ENCODE data around the gene PEMT.

Gene PEMT

DNA sequence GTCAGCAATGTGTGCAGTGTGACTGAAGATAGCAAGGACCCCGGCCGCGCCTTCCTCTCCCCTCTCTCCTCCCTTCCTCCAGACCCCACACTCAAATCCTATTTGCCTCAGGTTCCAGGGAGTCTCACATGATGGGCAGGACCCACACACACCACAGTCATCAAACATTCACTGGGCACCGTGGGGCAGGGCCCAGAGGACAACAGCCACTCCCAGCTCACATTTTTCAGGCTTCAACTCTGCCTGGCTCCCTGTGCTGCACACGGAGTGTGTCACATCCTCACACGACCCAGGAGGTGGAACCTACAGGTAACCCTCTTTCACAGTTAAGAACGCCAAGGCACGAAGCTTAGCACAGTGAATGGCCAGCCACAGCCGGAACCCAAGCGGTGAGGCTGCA is 30.5 kb downstream of the PEMT start:
- Histone ChIP-seq H3K4me1 (ENCODE audit: control insufficient read depth, insufficient read depth, low read length) (peaks cover 10% of the 10 kb centered on the region), H3K9me3 (ENCODE audit: control insufficient read depth in 2 of 2, low read length in 2 of 2) (no peaks in the 10 kb centered on the region), H3K27ac (ENCODE audit: low read length) (no peak overlapping the region), H3K4me3 (ENCODE audit: low read length in 2 of 2) (no peak overlapping the region), H3K9ac (ENCODE audit: low read length in 2 of 2) (no peak overlapping the region), H3K27me3 (ENCODE audit: control insufficient read depth in 1 of 2, insufficient read depth in 2 of 2, low read length in 2 of 2) (no peaks in the 10 kb centered on the region), H3K36me3 (ENCODE audit: control insufficient read depth in 2 of 2, insufficient read depth in 2 of 2, low read length in 2 of 2) (no peaks in the 10 kb centered on the region)

DNA sequence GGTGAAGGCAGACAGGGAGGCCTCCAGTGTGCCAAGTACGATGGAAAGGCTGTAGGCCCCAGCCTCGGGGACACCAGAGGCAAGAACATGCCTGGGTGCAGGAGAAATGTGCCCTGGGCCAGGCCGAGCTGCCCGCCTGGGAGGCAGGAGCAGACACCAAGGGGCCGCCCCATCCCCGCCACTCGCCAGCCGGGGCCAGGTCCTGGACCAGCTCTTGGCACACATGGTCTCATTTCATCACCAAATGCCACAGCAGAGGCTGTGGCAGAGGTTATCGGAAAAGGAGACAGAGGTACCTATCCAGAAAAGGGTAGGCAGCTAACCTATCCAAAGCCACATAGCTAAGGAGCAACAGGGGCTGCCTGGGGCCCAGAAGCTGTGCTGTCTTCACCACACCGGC is 31.3 kb downstream of the PEMT start:
- peaks cover 5% of the 10 kb centered on the region for H3K4me1 ChIP-seq (ENCODE audit: control insufficient read depth, insufficient read depth, low read length)
- no peak overlapping the region for H3K9ac ChIP-seq (ENCODE audit: low read length in 2 of 2)
- H3K9me3 ChIP-seq (ENCODE audit: control insufficient read depth in 2 of 2, low read length in 2 of 2), result no peaks in the 10 kb centered on the region
- no peak overlapping the region for H3K4me3 ChIP-seq (ENCODE audit: low read length in 2 of 2)
- no peaks in the 10 kb centered on the region for H3K27me3 ChIP-seq (ENCODE audit: control insufficient read depth in 1 of 2, insufficient read depth in 2 of 2, low read length in 2 of 2)
- no peaks in the 10 kb centered on the region for H3K36me3 ChIP-seq (ENCODE audit: control insufficient read depth in 2 of 2, insufficient read depth in 2 of 2, low read length in 2 of 2)
- no peak overlapping the region for H3K27ac ChIP-seq (ENCODE audit: low read length)

DNA sequence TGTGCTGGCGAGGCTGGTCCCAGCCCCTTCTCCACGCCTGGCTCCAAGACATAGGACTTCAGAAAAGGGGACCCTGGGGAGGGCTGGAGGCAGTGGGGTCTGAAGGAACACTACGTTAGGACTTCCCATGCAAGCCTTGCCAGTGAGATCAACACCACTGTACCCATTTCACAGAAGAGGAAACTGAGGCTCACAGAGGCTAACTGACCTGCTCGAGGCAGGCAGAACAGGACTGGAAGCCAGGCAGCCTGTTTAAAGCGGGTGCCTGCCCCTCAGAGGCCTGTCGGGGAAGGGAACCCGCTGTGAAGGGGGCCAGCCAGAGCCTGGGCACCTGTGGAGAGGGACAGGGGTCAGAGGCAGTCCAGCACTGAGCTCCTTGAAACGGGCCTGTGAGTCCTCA is 32.3 kb downstream of the PEMT start:
- H3K27ac ChIP-seq (ENCODE audit: low read length), result no peak overlapping the region
- H3K4me3 ChIP-seq (ENCODE audit: low read length in 2 of 2), result no peak overlapping the region
- no peak overlapping the region for H3K9ac ChIP-seq (ENCODE audit: low read length in 2 of 2)
- peaks cover 3% of the 10 kb centered on the region for H3K4me1 ChIP-seq (ENCODE audit: control insufficient read depth, insufficient read depth, low read length)
- no peaks in the 10 kb centered on the region for H3K27me3 ChIP-seq (ENCODE audit: control insufficient read depth in 1 of 2, insufficient read depth in 2 of 2, low read length in 2 of 2)
- H3K36me3 ChIP-seq (ENCODE audit: control insufficient read depth in 2 of 2, insufficient read depth in 2 of 2, low read length in 2 of 2), result no peaks in the 10 kb centered on the region
- H3K9me3 ChIP-seq (ENCODE audit: control insufficient read depth in 2 of 2, low read length in 2 of 2), result no peaks in the 10 kb centered on the region

DNA sequence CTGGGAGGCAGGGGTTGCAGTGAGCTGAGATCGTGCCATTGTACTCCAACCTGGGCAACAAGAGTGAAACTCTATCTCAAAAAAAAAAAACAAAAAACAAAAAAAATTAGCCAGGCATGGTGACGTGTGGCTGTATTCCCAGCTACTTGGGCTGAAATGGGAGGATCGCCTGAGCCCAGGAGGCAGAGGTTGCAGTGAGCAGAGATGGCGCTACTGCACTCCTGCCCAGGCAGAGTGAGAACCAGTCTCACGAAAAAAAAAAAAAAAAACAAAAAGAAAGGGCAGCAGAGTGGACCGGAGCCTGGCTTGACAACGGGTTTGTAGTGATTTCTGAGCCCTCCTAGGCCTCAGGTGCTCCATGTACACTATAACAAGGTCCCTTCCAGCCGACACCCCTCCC is 33.1 kb downstream of the PEMT start:
- Histone ChIP-seq H3K9ac (ENCODE audit: low read length in 2 of 2) (no peak overlapping the region), H3K36me3 (ENCODE audit: control insufficient read depth in 2 of 2, insufficient read depth in 2 of 2, low read length in 2 of 2) (no peaks in the 10 kb centered on the region), H3K27me3 (ENCODE audit: control insufficient read depth in 1 of 2, insufficient read depth in 2 of 2, low read length in 2 of 2) (no peaks in the 10 kb centered on the region), H3K4me3 (ENCODE audit: low read length in 2 of 2) (no peak overlapping the region), H3K4me1 (ENCODE audit: control insufficient read depth, insufficient read depth, low read length) (peaks cover 3% of the 10 kb centered on the region), H3K9me3 (ENCODE audit: control insufficient read depth in 2 of 2, low read length in 2 of 2) (no peaks in the 10 kb centered on the region), H3K27ac (ENCODE audit: low read length) (no peak overlapping the region)

DNA sequence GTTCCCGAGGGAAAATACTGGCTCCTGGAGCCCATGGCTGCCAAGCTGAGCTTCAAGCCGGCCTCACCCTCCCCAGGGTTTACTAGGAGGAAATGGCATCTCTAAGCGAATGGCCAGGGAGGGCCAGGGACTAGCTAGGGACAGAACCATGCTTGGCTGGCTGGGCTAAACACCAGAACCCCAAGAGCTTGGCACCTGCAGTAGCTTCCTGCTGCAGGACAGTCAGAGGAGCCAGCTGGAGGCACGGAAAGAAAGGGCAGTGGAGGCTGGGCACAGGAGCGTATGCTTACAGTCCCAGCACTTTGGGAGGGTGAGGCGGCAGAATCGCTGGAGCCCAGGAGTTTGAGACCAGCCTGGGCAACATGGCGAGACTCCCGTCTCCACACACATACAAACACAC is 33.7 kb downstream of the PEMT start:
- H3K27ac ChIP-seq (ENCODE audit: low read length), result no peak overlapping the region
- H3K9ac ChIP-seq (ENCODE audit: low read length in 2 of 2), result no peak overlapping the region
- H3K27me3 ChIP-seq (ENCODE audit: control insufficient read depth in 1 of 2, insufficient read depth in 2 of 2, low read length in 2 of 2), result no peaks in the 10 kb centered on the region

DNA sequence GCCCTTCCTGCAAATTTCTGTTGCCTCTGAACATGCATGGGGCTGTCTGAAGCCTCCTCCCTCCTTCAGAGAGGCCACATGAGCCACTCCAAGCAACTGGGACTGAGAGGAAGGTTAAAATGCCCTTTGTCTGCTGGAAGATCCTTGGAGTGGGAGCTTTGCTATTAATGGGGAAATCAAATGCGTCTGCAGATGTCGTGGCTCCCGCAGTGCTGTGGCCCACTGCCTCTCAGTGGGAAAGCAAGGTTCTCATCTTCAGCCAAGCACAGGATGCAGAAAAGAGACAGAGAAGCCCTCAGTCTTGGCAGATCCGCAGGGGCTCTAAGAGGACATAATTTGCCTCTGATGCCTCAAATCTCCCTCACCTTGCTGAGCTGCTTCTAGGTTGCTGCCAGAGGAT is 34.8 kb downstream of the PEMT start:
- H3K36me3 ChIP-seq (ENCODE audit: control insufficient read depth in 2 of 2, insufficient read depth in 2 of 2, low read length in 2 of 2), result no peaks in the 10 kb centered on the region
- no peak overlapping the region for H3K9ac ChIP-seq (ENCODE audit: low read length in 2 of 2)
- H3K27ac ChIP-seq (ENCODE audit: low read length), result no peak overlapping the region
- no peak overlapping the region for H3K4me3 ChIP-seq (ENCODE audit: low read length in 2 of 2)
- no peaks in the 10 kb centered on the region for H3K27me3 ChIP-seq (ENCODE audit: control insufficient read depth in 1 of 2, insufficient read depth in 2 of 2, low read length in 2 of 2)
- H3K9me3 ChIP-seq (ENCODE audit: control insufficient read depth in 2 of 2, low read length in 2 of 2), result no peaks in the 10 kb centered on the region
- peaks cover 3% of the 10 kb centered on the region for H3K4me1 ChIP-seq (ENCODE audit: control insufficient read depth, insufficient read depth, low read length)

More for the DNA sequence above, 33.7 kb downstream of the PEMT start:
- no peak overlapping the region for H3K4me3 ChIP-seq (ENCODE audit: low read length in 2 of 2)
- H3K36me3 ChIP-seq (ENCODE audit: control insufficient read depth in 2 of 2, insufficient read depth in 2 of 2, low read length in 2 of 2), result no peaks in the 10 kb centered on the region
- no peaks in the 10 kb centered on the region for H3K9me3 ChIP-seq (ENCODE audit: control insufficient read depth in 2 of 2, low read length in 2 of 2)
- peaks cover 3% of the 10 kb centered on the region for H3K4me1 ChIP-seq (ENCODE audit: control insufficient read depth, insufficient read depth, low read length)

DNA sequence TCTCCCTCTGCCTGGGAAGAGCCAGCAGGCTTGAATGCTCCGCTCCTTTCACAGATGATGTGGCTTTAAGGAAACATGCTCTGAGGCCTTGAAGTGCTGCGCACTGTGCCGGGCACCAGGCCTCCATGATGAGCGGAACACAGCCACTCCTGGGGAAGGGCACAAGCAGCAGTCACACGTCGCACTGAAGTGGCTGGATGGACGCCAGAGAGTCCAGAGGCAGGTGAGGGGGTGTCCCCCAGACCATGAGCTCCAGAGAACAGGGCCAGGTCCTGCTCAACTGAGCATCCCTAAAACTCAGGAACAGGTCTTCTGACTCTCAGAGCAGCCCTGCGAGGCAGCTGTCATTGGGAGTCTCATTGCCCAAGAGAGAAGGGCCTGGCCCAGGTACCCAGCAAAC is 35.6 kb downstream of the PEMT start:
- Histone ChIP-seq H3K4me1 (ENCODE audit: control insufficient read depth, insufficient read depth, low read length) (peaks cover 3% of the 10 kb centered on the region), H3K9me3 (ENCODE audit: control insufficient read depth in 2 of 2, low read length in 2 of 2) (no peaks in the 10 kb centered on the region), H3K4me3 (ENCODE audit: low read length in 2 of 2) (no peak overlapping the region), H3K27me3 (ENCODE audit: control insufficient read depth in 1 of 2, insufficient read depth in 2 of 2, low read length in 2 of 2) (no peaks in the 10 kb centered on the region), H3K9ac (ENCODE audit: low read length in 2 of 2) (no peak overlapping the region), H3K27ac (ENCODE audit: low read length) (no peak overlapping the region), H3K36me3 (ENCODE audit: control insufficient read depth in 2 of 2, insufficient read depth in 2 of 2, low read length in 2 of 2) (no peaks in the 10 kb centered on the region)

DNA sequence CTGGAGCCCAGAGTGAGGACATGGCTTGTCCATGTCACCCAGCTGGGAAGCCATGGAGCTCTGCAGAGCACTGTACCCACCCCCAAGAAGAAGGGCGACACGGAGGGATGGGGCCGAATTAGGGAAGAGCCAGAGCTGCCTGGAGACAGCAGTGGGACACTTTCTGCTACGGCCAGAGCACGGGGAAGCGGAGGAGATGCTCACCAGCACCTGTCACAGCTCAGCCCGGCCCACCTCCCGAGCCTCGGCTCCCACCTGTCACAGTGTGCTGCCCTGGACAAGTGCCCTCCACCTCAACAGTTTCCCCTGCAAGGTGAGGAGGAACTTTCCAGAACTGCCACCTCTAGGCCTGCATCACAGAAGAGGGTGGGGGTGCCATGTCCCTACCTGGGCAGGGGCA is 36.4 kb downstream of the PEMT start:
- H3K9ac ChIP-seq (ENCODE audit: low read length in 2 of 2), result no peak overlapping the region
- H3K9me3 ChIP-seq (ENCODE audit: control insufficient read depth in 2 of 2, low read length in 2 of 2), result no peaks in the 10 kb centered on the region
- no peaks in the 10 kb centered on the region for H3K27me3 ChIP-seq (ENCODE audit: control insufficient read depth in 1 of 2, insufficient read depth in 2 of 2, low read length in 2 of 2)
- H3K4me3 ChIP-seq (ENCODE audit: low read length in 2 of 2), result no peak overlapping the region
- no peaks in the 10 kb centered on the region for H3K36me3 ChIP-seq (ENCODE audit: control insufficient read depth in 2 of 2, insufficient read depth in 2 of 2, low read length in 2 of 2)
- H3K4me1 ChIP-seq (ENCODE audit: control insufficient read depth, insufficient read depth, low read length), result peaks cover 3% of the 10 kb centered on the region
- no peak overlapping the region for H3K27ac ChIP-seq (ENCODE audit: low read length)

DNA sequence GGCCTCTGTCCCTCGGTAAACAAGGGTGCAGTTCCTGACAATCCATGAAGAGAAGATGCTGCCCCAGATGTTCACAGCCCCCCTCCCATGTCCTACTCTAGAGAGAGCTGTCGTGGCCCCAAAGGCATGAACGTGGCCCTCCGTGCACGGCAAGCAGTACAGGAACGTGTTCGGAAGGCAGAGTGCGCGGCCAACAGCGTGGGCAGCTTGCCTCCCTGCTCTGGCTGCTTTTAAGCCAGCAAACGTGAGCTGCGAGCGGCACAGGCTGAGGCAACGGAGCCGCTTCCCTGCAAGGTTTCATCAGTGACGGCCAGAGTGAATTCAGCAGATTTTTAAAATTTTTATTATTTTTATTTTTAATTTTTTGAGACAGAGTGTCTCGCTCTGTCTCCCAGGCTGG is 37.2 kb downstream of the PEMT start:
- Histone ChIP-seq H3K4me1 (ENCODE audit: control insufficient read depth, insufficient read depth, low read length) (peaks cover 3% of the 10 kb centered on the region), H3K36me3 (ENCODE audit: control insufficient read depth in 2 of 2, insufficient read depth in 2 of 2, low read length in 2 of 2) (no peaks in the 10 kb centered on the region), H3K27ac (ENCODE audit: low read length) (no peak overlapping the region), H3K9ac (ENCODE audit: low read length in 2 of 2) (no peak overlapping the region), H3K4me3 (ENCODE audit: low read length in 2 of 2) (no peak overlapping the region), H3K27me3 (ENCODE audit: control insufficient read depth in 1 of 2, insufficient read depth in 2 of 2, low read length in 2 of 2) (no peaks in the 10 kb centered on the region), H3K9me3 (ENCODE audit: control insufficient read depth in 2 of 2, low read length in 2 of 2) (no peaks in the 10 kb centered on the region)

DNA sequence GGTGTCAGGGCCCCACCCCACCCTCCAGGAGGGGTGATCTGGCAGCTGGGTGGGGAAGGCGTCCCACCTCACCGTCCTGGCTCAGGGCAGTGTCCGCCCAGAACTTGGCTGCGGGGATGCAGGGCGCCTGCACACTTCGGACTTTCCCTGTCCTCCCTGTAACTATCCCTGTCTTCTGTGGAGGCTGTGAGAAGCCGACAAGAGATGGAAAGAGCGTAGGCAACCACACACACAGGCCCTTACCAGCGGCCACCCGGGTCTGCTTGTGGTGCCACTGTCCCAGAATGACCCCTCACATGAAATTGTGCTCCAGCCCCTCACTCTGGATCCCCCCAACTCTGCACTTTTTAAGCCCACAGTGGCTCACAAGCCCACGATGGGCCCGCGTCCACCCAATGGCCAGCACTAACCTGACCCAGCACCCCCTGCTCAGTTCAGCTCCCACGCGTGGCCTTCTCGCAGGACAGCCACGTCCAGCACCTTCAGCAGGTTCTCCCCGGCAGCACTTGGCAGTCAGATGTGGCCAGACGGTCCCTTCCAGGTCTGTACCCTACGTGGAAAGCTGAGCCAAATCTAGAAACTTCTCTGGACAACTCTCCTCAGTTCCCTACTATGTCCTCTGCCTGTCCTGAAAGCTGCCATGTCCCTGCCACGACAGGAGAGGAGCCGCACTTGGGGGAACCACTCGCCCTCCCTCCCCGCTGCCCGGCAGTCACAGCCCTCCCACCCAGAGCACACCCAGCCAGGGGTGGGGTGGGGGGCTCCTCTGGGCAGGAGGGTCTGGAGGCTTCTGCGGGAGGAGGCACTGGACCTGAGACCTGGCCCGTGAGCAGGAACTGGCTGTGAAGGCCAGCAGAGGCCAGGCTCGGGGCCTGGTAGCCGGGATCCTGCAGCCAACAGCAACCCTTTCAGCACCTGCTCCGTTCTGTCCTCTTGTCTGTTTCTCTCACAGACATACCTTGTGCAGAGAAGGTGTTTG is 38.0 kb downstream of the PEMT start:
- H3K9me3 ChIP-seq (ENCODE audit: control insufficient read depth in 2 of 2, low read length in 2 of 2), result no peaks in the 10 kb centered on the region
- H3K4me1 ChIP-seq (ENCODE audit: control insufficient read depth, insufficient read depth, low read length), result peaks cover 3% of the 10 kb centered on the region
- H3K4me3 ChIP-seq (ENCODE audit: low read length in 2 of 2), result no peak overlapping the region
- no peak overlapping the region for H3K27ac ChIP-seq (ENCODE audit: low read length)
- H3K27me3 ChIP-seq (ENCODE audit: control insufficient read depth in 1 of 2, insufficient read depth in 2 of 2, low read length in 2 of 2), result no peaks in the 10 kb centered on the region
- H3K36me3 ChIP-seq (ENCODE audit: control insufficient read depth in 2 of 2, insufficient read depth in 2 of 2, low read length in 2 of 2), result no peaks in the 10 kb centered on the region
- H3K9ac ChIP-seq (ENCODE audit: low read length in 2 of 2), result no peak overlapping the region
